NCI-H128 (cell line): ENCODE measurements around the gene CCL15.
"Not testable (repeated sequence)": the region's sequence is repeated elsewhere in the genome, so short reads cannot be mapped to it uniquely, and the experiment has no call there.

Experiments used
- DNase-seq: peaks from one replicate; lab custom pipeline; 2025; ENCODE audit not compliant: unreplicated experiment; lab: John Stamatoyannopoulos, UW

The CCL15 gene, protein sequence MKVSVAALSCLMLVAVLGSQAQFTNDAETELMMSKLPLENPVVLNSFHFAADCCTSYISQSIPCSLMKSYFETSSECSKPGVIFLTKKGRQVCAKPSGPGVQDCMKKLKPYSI

DNA sequence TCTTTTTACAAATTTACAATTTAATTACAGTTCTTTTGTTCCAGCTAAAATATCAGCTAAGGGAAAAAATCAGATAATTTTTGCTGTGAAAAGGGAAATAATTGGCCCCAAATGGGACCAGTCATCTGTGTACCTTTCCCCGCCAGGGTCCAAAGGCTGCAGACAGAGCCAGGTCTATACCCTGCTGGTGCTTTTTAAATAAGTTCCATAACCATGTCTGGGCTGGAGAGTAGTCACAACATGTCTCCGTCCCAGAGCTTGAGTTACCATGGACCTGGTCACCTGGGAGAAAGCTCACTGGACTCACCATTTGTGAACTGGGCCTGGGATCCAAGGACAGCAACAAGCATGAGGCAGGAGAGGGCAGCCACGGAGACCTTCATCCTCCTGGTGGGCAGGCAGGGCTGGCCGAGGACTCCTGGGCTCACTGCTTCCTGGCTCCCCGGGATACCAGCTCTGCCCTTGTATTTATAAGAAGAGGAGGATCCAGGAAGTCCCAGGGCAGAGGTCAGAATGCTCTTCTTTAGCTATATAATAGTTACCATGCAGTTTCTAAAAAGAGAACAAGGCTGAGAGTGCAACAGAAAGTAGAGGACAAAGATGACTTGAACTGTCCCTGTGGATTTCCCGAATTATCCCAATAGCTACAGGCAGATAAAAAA is at the start of gene CCL15:
Gene CCL15, minus strand, starts transcription at position 444 of the 662 bp plus-strand sequence. Its CDS starts 61 bp downstream, at position 383.
- DNase-seq, result no peak

DNA sequence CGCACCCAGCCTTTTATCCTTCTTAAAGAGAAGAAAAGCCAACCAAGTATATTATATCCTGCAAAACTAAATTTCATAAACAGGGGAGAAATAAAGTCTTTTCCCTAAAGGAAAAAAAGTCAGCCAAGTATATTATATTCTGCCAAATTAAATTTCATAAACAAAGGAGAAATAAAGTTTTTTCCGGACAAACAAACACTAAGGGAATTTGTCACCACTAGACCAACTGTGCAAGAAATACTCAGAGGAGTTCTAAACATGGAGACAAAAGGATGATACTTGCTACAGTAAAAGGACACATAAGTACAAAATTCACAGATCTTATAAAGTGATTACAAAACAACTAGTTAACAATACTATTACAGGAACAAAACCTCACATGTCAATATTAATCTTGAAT is 48.3 kb upstream of the CCL15 start:
- no peak for DNase-seq

DNA sequence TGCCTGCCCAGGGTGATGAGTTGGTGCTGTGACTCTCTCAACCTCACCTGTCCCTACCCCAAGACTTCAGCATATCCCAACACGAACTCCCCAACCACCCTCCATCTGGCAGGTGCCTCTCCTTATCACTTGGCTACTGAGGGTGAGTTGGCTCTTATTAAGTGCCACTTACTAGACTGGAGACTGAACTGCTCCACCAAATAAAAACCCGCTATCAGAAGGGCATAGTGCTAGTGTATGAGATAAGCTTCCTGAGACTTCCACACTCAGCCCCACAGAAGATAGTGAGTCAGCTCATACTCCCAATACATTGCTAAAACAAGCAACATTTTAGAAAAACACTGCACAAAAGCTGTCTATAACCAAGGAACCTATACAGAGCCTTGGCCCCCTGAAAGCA is 46.7 kb upstream of the CCL15 start:
- DNase-seq, result no peak

DNA sequence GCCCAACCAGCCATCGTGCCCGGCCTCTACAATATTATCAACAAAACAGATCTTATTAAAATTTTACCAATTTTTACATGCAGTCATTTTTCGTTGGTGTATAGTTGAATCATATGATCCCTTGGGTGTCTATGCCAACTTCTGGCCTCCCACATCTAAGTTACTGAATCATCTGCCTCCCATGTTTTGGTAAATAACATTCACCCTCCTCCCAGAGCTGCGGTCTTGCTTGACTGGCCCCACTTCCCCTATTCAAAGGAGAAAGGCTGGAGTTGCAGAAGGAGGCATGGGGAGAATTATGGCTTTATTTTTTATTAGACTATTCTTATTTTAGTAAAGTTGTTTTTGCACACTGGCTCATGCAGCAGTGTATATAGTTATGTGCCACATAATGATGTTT is 34.9 kb upstream of the CCL15 start:
- DNase-seq, result no peak

DNA sequence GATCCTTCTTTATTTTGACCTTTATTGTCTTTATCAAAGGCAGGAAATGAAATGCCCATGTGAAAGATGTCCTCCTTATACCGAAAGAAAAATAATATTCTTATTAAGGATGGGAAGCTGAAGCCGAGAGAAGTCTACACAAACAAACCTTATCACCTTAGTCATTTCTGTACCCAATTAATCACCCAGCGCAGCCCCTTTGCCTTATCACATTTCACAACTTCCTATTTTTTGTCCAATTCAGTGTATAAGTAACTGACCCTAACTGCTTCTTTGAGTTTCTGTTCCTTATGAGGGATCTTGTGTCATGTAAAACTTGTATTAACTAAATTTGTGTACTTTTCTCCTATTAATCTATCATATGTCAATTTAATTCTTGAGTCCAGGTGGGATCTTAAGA is 32.8 kb upstream of the CCL15 start:
- no peak for DNase-seq

DNA sequence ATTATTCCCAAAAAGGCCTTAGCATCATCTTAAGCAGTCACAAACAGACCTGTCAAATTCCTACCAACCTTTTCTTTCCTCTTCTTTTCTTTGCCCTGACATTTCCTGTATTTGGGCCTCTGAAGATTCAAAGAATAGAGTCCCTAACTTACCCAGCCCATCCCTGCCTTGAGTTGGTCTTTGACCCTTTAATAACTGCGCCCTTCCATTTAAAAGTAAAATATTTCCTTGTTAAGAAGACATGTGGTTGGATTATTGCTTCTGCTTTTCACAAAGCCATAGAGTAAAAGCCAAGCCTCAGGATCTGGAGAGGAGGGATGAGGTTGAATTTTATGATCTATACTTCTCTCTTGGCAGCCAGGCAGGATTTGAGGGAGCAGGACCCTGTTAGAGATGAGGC is 29.6 kb upstream of the CCL15 start:
- DNase-seq, result no peak

DNA sequence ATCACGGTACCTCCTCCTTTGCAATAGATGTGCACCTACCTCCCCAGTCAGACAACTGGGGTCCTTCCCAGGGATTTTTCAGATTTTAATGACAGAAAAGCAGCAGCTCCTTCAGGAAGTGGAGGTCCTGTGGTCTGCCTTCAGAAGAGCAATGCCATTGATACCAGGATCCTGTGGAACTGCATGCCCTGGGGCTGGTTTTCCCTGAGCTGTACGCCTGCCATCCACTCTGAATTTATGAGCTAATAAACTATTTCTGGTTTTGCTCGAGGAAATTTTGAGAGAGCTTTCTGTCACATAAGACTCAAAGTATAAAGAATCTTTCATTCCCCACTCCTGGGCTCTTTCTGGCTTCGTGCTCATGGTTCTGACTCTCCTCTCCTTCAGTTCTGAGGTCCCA is 26.4 kb upstream of the CCL15 start:
- DNase-seq, result no peak

DNA sequence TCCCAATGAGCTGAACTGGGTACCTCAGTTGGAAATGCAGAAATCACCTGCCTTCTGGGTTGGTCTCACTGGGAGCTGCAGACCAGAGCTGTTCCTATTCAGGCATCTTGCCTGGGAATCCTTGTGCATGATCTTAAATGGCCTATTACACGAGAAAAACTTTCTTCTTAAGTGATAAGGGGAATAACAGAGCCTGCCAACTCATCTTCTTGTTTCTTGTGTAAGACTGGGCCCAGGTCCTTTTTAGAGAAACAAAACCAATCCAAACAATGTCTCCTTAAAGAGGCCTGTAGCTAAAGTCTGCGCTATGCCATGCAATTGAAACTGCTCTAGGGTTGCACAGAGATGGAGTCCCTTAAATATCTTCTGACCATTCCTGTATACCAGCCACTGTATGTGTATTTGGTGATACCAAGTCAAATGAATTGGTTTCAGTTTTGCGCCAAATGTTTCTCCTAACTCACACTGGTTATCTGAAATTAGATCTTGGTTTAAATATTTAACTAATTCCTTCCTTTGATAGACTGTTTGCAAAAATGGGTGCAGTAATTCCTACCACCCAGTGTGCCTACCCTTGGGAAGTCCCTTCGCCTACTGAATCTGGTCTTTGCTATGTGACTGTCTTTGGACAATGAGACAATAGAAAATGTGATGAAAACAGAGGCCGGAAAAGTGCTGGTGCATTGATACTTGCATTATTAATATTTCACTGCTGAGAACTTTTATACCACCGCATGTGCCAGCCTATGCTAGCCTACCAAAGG is 22.9 kb upstream of the CCL15 start:
- DNase-seq, result no peak

DNA sequence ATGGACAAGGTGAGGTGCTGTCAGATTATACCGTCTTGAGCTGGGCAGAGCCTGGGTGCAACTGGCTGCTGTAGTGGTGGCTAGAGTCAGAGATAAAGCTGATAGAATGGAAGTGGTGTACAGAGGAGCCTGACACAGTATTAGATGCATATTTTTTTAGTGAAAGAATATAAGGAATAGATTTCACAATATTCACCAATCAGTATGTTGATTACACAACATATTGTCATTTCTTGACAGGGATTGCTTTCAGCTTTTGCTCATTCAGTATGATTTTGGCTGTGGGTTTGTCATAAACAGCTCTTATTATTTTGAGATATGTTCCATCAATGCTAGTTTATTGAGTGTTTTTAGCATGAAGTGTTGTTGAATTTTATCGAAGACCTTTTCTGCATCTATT is 18.1 kb upstream of the CCL15 start:
- no peak for DNase-seq

DNA sequence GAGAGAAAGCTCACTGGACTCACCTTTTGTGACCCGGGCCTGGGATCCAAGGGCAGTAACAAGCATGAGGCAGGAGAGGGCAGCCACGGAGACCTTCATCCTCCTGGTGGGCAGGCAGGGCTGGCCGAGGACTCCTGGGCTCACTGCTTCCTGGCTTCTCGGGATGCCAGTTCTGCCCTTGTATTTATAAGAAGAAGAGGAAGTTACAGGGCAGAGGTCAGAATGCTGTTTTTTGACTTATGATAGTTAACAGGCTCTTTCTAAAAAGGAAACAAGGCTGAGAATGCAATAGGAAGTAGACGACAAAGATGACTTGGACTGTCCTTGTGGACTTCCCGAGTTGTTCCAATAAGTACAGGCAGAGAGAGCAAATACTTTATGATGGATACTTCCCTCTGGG is 16.4 kb upstream of the CCL15 start, which contains the start of gene CCL23:
Gene CCL23, minus strand, starts transcription at position 174 of the 400 bp plus-strand sequence. Its CDS starts 75 bp downstream, at position 99.
- DNase-seq, result no peak

DNA sequence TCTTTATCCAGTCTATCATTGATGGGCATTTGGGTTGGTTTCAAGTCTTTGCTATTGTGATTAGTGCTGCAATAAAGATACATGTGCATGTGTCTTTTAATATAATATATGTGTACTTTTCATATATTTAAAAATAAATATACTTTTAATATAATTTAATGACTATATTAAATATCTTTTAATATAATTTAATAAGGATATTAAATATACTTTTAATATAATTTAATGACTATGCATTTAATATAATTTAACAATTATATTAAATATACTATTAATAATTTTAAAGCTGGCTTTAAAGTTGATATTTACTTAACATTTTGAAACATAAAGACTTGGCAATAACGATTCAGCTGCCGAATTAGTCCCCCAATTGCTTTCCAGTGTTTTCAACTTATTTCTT is 15.2 kb upstream of the CCL15 start:
- DNase-seq, result no peak

DNA sequence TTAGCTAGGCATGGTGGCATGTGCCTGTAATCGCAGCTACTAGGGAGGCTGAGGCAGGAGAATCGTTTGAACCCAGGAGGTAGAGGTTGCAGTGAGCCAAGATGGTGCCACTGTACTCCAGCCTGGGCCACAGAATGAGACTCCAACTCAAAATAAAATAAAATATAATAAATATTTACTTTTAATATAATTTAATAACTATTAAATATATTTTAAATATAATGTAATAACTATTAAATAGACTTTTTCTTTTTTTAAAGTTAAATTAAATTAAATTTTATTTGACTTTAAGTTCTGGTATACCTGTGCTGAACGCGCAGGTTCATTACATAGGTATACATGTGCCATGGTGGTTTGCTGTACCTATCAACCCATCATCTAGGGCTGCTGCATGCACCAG is 14.5 kb upstream of the CCL15 start:
- DNase-seq, result not testable (repeated sequence)

DNA sequence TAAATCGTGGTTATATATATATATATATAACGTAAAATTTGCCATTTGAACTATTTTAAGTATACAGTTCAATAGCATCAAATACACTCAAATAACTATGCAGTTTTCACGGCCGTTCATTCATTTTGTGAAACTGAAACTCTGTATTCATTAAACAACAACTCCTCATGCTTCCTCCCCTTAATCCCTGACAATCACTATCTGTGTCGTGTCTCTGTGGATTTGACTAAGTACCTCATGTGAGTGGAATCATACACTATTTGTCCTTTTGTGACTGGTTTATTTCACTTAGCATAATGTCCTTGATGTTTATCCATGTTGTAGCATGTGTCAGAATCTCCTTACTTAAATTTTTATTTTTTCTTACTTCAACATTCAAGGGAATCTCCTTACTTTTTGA is 13.6 kb upstream of the CCL15 start:
- DNase-seq, result no peak

DNA sequence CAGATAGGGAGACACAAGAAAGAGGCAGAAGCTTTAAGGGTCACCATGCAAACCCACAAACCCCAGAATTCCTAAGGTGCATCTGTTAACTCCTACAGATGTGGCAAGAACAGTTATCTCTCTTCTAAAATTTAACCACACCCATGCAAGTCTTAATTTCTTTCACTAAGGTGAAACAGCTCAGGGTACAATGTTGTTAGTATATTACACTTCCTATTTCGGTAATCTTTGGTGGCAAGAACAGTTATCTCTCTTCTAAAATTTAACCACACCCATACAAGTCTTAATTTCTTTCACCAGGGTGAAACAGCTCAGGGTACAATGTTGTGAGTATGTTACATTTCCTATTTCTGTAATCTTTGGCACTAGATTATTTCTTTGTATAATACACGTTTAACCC is 9.8 kb upstream of the CCL15 start:
- DNase-seq, result no peak

DNA sequence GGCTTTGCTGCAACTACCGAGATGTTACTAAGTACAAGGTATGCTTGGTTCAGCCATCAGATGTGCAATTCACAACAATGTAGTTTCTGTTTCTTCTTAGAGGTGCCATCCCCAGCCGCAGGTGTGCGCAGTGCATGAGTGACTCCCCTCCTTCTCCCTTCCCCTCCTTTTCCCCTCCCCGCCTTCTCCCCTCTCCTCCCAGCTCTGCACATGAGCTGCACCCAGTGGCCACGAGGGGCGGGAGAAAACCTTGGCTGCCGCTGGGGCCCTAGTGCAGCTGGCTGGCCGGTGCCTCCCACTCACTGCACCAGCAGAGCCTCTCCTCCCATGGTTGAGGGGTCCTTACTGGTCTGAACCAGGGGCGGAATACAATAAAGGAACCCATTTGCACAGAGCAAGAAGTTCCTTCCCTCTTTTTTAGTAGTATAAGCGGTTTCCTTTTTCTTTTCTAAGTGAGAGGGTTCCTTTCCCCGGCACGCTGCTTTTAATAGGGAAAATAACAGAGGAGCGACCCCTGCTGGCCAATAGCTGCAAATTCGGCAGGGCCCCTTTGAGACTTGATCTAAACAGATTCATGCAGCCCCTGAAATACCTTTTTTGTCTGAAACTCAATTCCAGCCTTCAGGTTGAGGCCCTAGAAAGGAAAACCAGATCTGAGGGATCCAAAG is 7.8 kb upstream of the CCL15 start:
- no peak for DNase-seq

DNA sequence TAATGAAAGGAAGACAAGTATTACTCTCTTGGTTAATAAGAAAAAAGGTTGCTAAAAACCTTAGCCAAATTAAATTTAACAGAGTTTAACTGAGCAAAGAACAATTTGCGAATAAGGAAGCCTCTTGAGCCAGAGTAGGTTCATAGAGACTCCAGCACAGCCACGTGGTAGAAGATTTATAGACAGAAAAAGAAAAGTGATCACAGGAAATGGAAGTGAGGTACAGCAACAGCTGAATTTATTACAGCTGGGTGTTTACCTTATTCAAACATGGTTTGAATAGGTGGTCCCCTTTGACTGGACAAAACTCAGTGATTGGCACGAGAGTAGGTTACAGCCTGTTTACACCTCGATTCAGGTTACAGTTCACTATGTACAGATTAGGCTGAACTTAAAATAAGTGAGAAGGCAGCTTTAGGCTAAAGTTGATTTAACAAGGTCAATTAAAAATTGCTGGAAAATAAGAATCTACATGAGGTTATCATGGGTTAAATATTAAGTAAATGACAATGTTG is 3.3 kb upstream of the CCL15 start:
- no peak for DNase-seq

DNA sequence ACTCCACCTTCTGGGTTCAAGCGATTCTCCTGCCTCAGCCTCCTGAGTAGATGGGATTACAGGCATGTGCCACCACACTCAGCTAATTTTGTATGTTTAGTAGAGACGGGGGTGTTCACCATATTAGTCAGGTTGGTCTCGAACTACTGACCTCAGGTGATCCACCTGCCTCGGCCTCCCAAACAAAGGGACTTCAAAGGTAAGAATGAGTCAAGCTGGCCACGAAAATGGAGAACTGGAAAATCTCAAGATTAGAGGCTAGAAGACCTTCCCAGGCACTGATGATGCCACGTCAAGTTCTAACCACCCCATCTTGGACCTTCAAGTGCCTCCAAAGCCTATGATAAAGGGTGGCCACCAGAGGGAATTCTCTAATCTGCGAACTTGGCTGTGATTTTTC is 1.3 kb upstream of the CCL15 start:
- DNase-seq, result no peak

DNA sequence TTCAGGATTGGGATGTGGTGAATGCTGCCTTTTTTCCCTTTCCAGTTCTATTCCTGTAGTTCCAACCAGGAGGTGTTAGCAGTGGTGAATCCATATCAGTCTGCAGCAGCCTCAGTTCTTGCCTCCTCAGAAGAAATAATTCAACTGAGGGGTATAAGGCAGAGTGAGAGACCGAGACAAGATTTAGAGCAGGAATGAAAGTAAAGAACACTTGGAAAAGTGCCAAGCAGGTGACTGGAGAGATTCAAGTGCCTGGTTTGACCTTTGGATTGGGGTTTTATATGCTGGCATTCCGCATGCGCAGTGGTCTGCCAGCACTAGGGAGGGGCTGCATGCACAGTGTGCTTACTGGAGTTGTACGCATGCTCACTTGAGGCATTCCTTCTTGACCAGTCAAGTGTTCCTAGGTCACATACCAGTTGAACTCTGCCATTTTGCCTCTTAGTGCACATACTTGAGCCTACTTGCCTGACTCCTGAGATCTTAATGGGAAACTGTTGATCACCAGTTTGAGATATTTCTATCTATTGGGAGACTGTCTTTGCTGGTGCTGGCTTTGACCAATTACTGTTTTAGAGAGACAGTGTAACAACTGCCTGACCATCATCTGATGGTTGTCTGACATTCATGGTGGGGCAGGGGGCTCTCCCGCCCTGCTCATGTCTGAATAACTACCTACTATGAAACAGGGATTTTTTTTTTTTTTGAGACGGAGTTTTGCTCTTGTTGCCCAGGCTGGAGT is 680 bp upstream of the CCL15 start:
- no peak for DNase-seq

DNA sequence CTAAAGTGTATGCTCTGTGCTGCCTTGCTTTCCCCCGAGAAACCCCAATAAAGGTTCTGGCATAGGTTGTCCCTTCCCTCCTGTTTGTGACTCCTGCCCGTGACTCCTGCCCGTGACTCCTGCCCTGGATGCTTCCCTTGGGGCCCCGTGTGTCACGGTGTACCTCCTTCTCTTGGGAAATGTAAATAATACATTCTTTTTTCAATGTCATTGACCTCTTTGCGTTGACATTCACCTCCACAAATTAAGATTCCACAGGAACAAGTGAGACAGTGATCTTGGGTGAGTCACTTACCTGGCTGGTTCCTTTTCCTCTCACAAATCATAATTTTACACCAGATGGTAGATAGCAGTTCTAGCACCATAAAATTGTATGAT is 632 bp downstream of the CCL15 start:
- DNase-seq, result no peak

DNA sequence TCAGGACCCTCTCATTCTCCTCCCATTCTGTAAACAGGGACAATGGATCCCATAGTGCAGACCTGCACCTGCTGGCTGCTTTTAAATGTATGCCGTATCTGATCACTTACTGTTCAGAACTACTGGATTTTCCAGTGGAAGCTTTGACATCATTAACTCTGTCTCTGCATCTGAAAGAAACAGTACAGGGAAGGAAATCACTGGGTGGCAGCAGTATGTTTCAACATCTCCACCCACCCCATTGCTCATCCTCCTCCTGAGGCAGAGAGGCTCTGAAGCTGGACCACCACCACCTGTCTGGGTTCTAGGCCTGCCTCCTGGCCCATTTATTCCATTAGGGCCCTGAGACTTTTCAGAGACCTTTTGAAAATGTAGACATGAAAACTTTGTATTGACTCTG is 2.6 kb downstream of the CCL15 start:
- no peak for DNase-seq

DNA sequence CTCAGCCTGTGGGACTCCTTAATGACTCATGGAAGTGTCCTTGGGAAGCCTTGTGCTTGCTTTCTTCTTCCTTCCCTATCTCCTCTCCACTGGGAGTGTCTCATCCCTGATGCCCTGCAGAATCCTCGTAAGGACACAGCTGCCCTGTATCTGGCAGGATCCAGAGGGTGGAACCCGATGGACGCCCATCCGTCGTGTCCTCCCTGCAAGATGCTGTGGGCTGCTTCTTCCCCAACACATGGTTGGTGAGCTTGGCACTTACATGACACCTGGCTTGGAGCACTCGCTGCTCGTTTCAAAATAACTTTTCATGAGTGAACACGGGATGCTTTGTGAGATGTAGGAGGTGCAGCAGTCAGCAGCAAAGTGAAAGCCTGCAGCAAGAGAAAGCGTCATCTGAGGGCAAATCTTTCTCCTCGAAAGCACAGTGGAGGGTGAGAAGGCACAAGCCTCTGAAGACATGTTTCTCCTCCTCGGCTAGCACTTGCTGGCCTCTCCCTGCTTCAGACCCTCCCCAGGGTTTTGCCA is 3.3 kb downstream of the CCL15 start:
- no peak for DNase-seq
